ENCODE results near the gene RASAL2. TPM values are rescaled to one million over a fixed set of nuclear protein-coding genes. Genes with fewer than 3 reads are reported as not detected.

Gene RASAL2
- total and polyA plus RNA-seq, 2 experiments from 2014 or later = 16.0 to 42.2 TPM

- Mint-ChIP-seq H3K27me3 (ENCODE audit: insufficient read depth, low read depth, poor library complexity) (peaks cover 6% of the 10 kb centered on the region), H3K27ac (peak overlapping the region; percentile 10; the same call in 1 of the 2 replicates), H3K4me1 (peaks cover 20% of the 10 kb centered on the region; the same call in 2 of the 3 replicates), H3K9me3 (no peaks in the 10 kb centered on the region), H3K36me3 (ENCODE audit: low read depth) (peaks cover 23% of the 10 kb centered on the region), H3K4me3 (no peak overlapping the region)
- no peaks in the 10 kb centered on the region for H3F3A ChIP-seq (replicated peaks; ENCODE audit: low read depth)
- no peak overlapping the region for H2AFZ ChIP-seq
- H3K27me3 ChIP-seq (ENCODE audit: insufficient read depth) = no peaks in the 10 kb centered on the region
- no peaks in the 10 kb centered on the region for H4K20me1 ChIP-seq (replicated peaks; ENCODE audit: insufficient read depth)
- no peak for DNase-seq (ENCODE audit: low spot score)
- H3K36me3 ChIP-seq (ENCODE audit: insufficient read depth) = no peaks in the 10 kb centered on the region
- no peaks in the 10 kb centered on the region for H3K79me2 ChIP-seq (replicated peaks; ENCODE audit: insufficient read depth)
- no peak overlapping the region for H3K27ac ChIP-seq (ENCODE audit: low read depth)
- ATAC-seq = no peak
- TF ChIP-seq EZH2phosphoT487 (IDR thresholded peaks at IDR 0.05; ENCODE audit: unreplicated experiment) (no peak), EZH2 (IDR thresholded peaks at IDR 0.05; ENCODE audit: low read depth, unreplicated experiment) (no peak), POLR2AphosphoS5 (IDR thresholded peaks at IDR 0.05; ENCODE audit: low read depth) (no peak), JUNB (IDR thresholded peaks at IDR 0.05; ENCODE audit: unreplicated experiment) (no peak), CTCF (conservative IDR thresholded peaks at IDR 0.05; ENCODE audit: low read depth in 2 of 2) (no peak), STAT1 (IDR thresholded peaks at IDR 0.05; ENCODE audit: unreplicated experiment) (no peak), ZNF462 (CRISPR knock-in tag; IDR thresholded peaks at IDR 0.05) (no peak), ZNF114 (CRISPR knock-in tag; IDR thresholded peaks at IDR 0.05) (no peak), ZNF331 (CRISPR knock-in tag; IDR thresholded peaks at IDR 0.05; ENCODE audit: low read depth) (no peak), REST (IDR thresholded peaks at IDR 0.05; ENCODE audit: unreplicated experiment) (no peak), CREB1 (CRISPR knock-in tag; IDR thresholded peaks at IDR 0.05; ENCODE audit: low read depth) (no peak), NANOG (IDR thresholded peaks at IDR 0.05; ENCODE audit: borderline replicate concordance) (no peak), ETS1 (IDR thresholded peaks at IDR 0.05) (no peak)
- no peak overlapping the region for H3K4me3 ChIP-seq
- H3K9me2 ChIP-seq (ENCODE audit: insufficient read depth) = no peaks in the 10 kb centered on the region; the same call in 1 of the 2 replicates
- no peak overlapping the region for H3K4me2 ChIP-seq
- H3K4me1 ChIP-seq (ENCODE audit: insufficient read depth) = peaks cover 6% of the 10 kb centered on the region
Observed at GRCh38 chr1:178408871-178409270, 315.0 kb downstream of the RASAL2 start.

Measured in GM23338 (cell line).